SIG-M5 (cell line): Measurements from ENCODE around the gene KCNS1.
"Not testable (repeated sequence)": the region's sequence is repeated elsewhere in the genome, so short reads cannot be mapped to it uniquely, and the experiment has no call there.

Experiments
- DNase-seq: peaks from one replicate; lab custom pipeline; 2025; lab: John Stamatoyannopoulos, UW

The KCNS1 gene

GRCh38 chr20:45080867-45081624 is 19.9 kb downstream of the KCNS1 start:
- DNase-seq = no peak

GRCh38 chr20:45077559-45077958 is 23.4 kb downstream of the KCNS1 start:
- DNase-seq = no peak

GRCh38 chr20:45073221-45073620 is 27.7 kb downstream of the KCNS1 start:
- DNase-seq = no peak

- DNase-seq = no peak
Measured at GRCh38 chr20:45072066-45072465, 28.9 kb downstream of the KCNS1 start.

- DNase-seq = no peak
Measured at GRCh38 chr20:45070932-45071632, 29.8 kb downstream of the KCNS1 start.

GRCh38 chr20:45069261-45069660 is 31.7 kb downstream of the KCNS1 start:
- no peak for DNase-seq

GRCh38 chr20:45067558-45067957 is 33.4 kb downstream of the KCNS1 start:
- no peak for DNase-seq

- DNase-seq = no peak
Measured at GRCh38 chr20:45067087-45067486, 33.8 kb downstream of the KCNS1 start.

- DNase-seq = no peak
Measured at GRCh38 chr20:45066372-45066771, 34.6 kb downstream of the KCNS1 start.

GRCh38 chr20:45064812-45065211 is 36.1 kb downstream of the KCNS1 start:
- DNase-seq = no peak

GRCh38 chr20:45063107-45063506 is 37.8 kb downstream of the KCNS1 start:
- not testable (repeated sequence) for DNase-seq

- no peak for DNase-seq
Measured at GRCh38 chr20:45061244-45061643, 39.7 kb downstream of the KCNS1 start.

GRCh38 chr20:45060294-45060693 is 40.6 kb downstream of the KCNS1 start:
- no peak for DNase-seq

- DNase-seq = no peak
Measured at GRCh38 chr20:45059022-45059728, 41.8 kb downstream of the KCNS1 start.

- no peak for DNase-seq
Measured at GRCh38 chr20:45058168-45058850, 42.6 kb downstream of the KCNS1 start.

- DNase-seq = no peak
Measured at GRCh38 chr20:45056473-45057173, 44.3 kb downstream of the KCNS1 start.

- no peak for DNase-seq
Measured at GRCh38 chr20:45055056-45055455, 45.9 kb downstream of the KCNS1 start.

GRCh38 chr20:45053430-45054351 is 47.2 kb downstream of the KCNS1 start:
- DNase-seq = no peak

- DNase-seq = no peak
Measured at GRCh38 chr20:45052698-45053429, 48.1 kb downstream of the KCNS1 start.
